GM18519 (cell line): ENCODE results near the gene ATXN1L.
A peak's percentile ranks its signal among the peaks of the same experiment; 100 is the strongest.
"Not testable (repeated sequence)": the region's sequence is repeated elsewhere in the genome, so short reads cannot be mapped to it uniquely, and the experiment has no call there.

Experiments used
- ATAC-seq: cut with Tn5 transposase; IDR thresholded peaks from one replicate; pipeline ENCODE4 v1.9.1; 2021; ENCODE audit warnings: mild to moderate bottlenecking, moderate library complexity; ENCODE audit not compliant: unreplicated experiment, low FRiP score

The ATXN1L gene

GRCh38 chr16:71851746-71852145 lies 6.0 kb downstream of the ATXN1L start:
- no peak for ATAC-seq

DNA sequence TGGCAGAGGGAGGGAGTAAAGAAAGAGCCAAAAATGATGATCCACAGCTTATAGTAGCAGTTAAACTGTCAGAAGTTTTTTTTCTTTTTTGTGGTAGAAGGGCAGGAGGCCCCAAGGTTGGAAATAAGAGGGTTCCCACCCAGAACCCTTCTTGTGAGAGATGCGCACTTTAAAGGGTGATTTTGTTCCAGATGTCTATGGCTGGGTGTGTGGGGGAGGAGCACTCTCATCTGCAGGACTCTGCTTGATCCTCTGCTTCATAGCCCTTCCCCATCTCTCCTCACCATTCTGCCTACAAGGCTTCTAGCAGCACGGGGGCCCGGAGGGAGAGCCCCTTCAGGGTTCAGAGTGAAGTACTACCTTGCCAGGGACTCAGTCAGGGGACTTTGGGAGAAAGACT lies 6.4 kb downstream of the ATXN1L start:
- no peak for ATAC-seq

GRCh38 chr16:71852561-71852960 lies 6.8 kb downstream of the ATXN1L start:
- ATAC-seq, result no peak

DNA sequence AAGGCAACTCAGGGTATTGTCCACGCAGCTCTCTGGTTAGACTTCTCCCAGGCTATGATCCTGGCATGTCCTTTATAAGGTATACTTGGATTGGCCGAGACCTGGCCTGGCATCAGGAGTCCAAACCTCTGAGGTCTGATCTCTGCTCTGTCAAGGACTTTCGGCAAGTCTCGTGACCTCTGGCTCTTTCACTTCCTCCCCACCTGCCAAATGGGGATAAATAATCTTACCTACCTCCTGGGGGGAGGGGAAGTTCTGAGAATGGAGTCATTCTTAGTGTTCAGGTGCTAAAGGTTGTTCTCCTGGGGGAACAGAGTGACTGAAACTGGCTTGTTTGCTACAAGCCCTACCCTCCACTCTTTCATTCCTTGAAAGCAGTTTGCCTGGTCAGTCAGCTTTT lies 7.6 kb downstream of the ATXN1L start:
- no peak for ATAC-seq

GRCh38 chr16:71854369-71854948 lies 8.7 kb downstream of the ATXN1L start:
- ATAC-seq, result no peak

DNA sequence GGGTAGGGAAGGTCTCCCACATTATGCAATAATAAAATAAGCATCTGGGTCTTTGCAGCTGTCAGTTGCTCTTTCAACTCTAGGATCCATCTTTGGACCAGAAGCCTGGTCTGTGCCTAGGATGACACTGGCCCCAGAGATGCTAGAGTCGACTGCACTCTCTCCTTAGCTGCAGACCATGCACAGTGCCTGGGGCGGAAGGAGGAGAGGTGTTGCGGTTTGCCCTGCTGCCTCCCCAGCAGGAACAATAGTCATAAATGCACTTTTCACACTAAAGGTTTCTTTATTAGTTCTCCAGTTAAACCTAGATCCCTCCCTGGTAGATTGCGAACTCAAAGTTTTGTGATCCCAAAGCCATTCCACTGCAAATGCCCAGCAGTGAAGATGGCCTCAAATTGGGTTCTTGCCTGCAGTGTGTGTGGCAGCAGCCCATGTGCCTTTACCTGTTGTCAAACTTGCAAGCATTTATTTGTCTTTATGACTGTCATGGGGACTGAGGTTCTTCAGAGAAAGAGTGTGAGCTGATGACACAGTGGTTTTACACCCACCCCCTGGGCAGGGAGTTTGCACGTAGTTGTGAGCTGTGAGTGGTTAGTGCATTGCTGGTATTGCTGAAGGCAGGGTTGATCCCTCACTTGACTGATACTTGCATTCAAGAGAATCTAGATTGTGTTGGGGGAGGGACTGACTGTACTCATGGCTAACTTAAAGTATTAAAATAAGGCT lies 10.3 kb downstream of the ATXN1L start:
- no peak for ATAC-seq

GRCh38 chr16:71859762-71860521 lies 14.2 kb downstream of the ATXN1L start:
- ATAC-seq, result no peak

DNA sequence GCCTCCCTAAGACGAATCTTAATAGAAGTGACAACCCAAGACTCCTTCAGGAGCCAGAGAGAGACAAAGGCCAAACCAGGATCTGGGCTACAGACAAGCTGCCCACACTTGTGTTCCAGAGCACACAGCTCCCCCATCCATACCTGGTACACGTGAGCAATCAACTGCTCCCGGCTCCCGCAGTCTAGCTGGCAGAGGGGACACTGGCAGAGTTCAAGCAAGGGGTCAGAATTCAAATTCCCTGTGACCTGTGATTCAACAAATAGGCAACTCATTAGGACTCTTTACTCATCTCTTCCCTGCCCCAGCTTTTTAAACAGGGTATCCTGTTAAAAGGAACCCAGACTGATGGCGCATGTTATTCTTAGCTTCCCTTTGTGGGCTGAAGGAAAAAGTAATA lies 18.2 kb downstream of the ATXN1L start:
- ATAC-seq, result no peak

- ATAC-seq, result no peak
Observed at GRCh38 chr16:71865173-71865863, 19.5 kb downstream of the ATXN1L start.

GRCh38 chr16:71867175-71867574 lies 21.4 kb downstream of the ATXN1L start:
- not testable (repeated sequence) for ATAC-seq

DNA sequence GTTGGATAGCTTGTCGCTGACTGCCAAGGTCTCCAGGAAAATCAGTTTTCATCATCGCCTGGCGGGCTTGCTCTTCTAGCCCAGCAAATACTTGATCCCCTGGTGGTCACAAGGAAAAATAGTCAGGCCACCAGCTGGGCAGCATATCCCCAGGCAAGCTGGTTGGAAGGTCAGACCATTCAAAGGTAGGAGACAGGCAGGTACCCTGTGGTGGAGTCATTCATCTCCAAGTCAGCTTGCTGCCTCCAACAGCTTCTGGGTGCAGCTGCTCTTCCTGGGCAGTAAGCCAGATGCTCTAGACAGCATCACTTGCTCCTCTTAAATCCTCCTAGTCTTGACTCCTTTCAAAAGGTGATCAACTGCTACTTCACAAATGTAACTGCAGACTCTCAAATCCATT lies 22.2 kb downstream of the ATXN1L start:
- no peak for ATAC-seq

DNA sequence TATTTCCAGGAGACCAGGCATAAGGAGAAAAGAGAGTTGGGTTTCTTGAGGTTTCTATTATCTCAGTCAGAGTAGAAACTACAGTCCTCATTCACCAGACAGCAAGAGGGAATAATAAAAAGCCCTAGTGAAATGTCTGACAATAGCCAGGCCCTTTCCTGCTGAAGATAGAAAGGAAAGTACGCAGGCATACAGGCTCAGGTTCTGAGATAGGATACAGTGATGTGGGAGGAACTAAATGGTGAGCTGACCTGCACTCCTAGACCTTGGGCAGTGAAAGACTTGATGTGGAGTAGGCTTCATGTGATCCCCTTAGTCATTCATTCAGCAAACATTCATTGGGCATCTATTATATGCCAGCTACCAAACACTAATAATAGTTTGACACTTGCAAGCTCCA lies 23.3 kb downstream of the ATXN1L start:
- no peak for ATAC-seq

- no peak for ATAC-seq
Observed at GRCh38 chr16:71870818-71871217, 25.0 kb downstream of the ATXN1L start.

GRCh38 chr16:71873199-71873598 lies 27.4 kb downstream of the ATXN1L start:
- no peak for ATAC-seq

- no peak for ATAC-seq
Observed at GRCh38 chr16:71878911-71879310, 33.1 kb downstream of the ATXN1L start.

DNA sequence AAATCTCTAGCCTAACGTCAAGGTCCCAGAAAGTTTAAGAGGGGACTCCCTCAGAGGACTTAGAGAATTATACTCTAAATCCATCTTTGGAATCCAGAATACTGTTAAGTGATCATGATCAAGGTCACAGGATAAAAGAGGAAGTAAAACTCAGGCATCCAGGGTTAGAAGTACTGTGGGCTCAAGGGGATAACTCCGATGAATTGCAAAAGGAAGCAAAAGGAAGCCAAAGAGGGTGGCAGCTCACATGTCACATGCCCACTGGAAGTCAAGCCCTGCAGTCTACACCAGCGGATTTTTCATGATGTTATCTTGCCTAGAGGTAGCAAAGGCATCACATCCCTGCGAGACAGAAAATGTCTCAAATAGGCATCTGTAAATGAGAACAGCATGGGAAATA lies 34.4 kb downstream of the ATXN1L start:
- ATAC-seq, result no peak

- ATAC-seq, result peak; percentile 32
Observed at GRCh38 chr16:71882505-71883167, 36.9 kb downstream of the ATXN1L start.

- no peak for ATAC-seq
Observed at GRCh38 chr16:71883168-71883848, 37.5 kb downstream of the ATXN1L start.

- no peak for ATAC-seq
Observed at GRCh38 chr16:71883849-71884638, 38.3 kb downstream of the ATXN1L start, which contains the start of gene ZNF821. ZNF821 (minus strand) TSS chr16:71884182; CDS start chr16:71879946, 4,236 bp downstream.
